GM21825 (cell line): ENCODE results near the gene BCAR1.
"Not testable (repeated sequence)": the region's sequence is repeated elsewhere in the genome, so short reads cannot be mapped to it uniquely, and the experiment has no call there.

Experiments used
- ATAC-seq: cut with Tn5 transposase; IDR thresholded peaks from one replicate; pipeline ENCODE4 v1.9.1; 2021; ENCODE audit warnings: mild to moderate bottlenecking, moderate library complexity; ENCODE audit not compliant: unreplicated experiment

BCAR1 gene

GRCh38 chr16:75256696-75257343, 5.4 kb upstream of the BCAR1 start:
- no peak for ATAC-seq

GRCh38 chr16:75256059-75256571, 4.7 kb upstream of the BCAR1 start:
- no peak for ATAC-seq

- ATAC-seq: no peak
These were observed 3.0 kb upstream of the BCAR1 start for GRCh38 chr16:75254359-75254837.

GRCh38 chr16:75252946-75253911, 1.8 kb upstream of the BCAR1 start:
- ATAC-seq: no peak

GRCh38 chr16:75252049-75252864, 833 bp upstream of the BCAR1 start:
- no peak for ATAC-seq

GRCh38 chr16:75250809-75251279, 580 bp downstream of the BCAR1 start:
- peak; percentile 33 for ATAC-seq

- ATAC-seq: no peak
These were observed 1.2 kb downstream of the BCAR1 start for GRCh38 chr16:75250089-75250808.

- ATAC-seq: no peak
These were observed 2.0 kb downstream of the BCAR1 start for GRCh38 chr16:75249441-75249840.

- ATAC-seq: no peak
These were observed 2.7 kb downstream of the BCAR1 start for GRCh38 chr16:75248536-75249380.

GRCh38 chr16:75248142-75248535, 3.3 kb downstream of the BCAR1 start:
- ATAC-seq: no peak

- ATAC-seq: no peak
These were observed 4.2 kb downstream of the BCAR1 start for GRCh38 chr16:75247249-75247648.

- no peak for ATAC-seq
These were observed 4.8 kb downstream of the BCAR1 start for GRCh38 chr16:75246504-75247205.

GRCh38 chr16:75244844-75245758, 6.3 kb downstream of the BCAR1 start:
- ATAC-seq: peak; percentile 46

- ATAC-seq: no peak
These were observed 7.1 kb downstream of the BCAR1 start for GRCh38 chr16:75244225-75244809.

GRCh38 chr16:75243667-75244224, 7.7 kb downstream of the BCAR1 start:
- ATAC-seq: no peak

- not testable (repeated sequence) for ATAC-seq
These were observed 8.9 kb downstream of the BCAR1 start for GRCh38 chr16:75242436-75243078.
